Measurements from ENCODE around the gene MRPL52.

MRPL52 gene

GRCh38 chr14:22878271-22879246 is 48.9 kb downstream of the MRPL52 start:
- Mint-ChIP-seq H3K36me3 (ENCODE audit: insufficient read depth) (peaks cover 40% of the 10 kb centered on the region), H3K4me1 (ENCODE audit: low read depth in 2 of 2) (peaks cover 8 to 33% of the 10 kb centered on the region in 2 donors), H3K27ac (peak overlapping the region; percentile 8 to 59), H3K4me3 (no peak overlapping the region), H3K27me3 (no peaks in the 10 kb centered on the region), H3K9me3 (no peaks in the 10 kb centered on the region)
- ATAC-seq (replicated peaks), result no peak
- DNase-seq, result no peak

- ATAC-seq (replicated peaks) (no peak), DNase-seq (no peak)
- H3K27ac Mint-ChIP-seq, result peak overlapping the region; percentile 12 to 64
- no peak overlapping the region for H3K4me3 Mint-ChIP-seq
- H3K36me3 Mint-ChIP-seq (ENCODE audit: insufficient read depth), result peaks cover 35% of the 10 kb centered on the region
- no peaks in the 10 kb centered on the region for H3K9me3 Mint-ChIP-seq
- no peaks in the 10 kb centered on the region for H3K27me3 Mint-ChIP-seq
- peaks cover 12 to 25% of the 10 kb centered on the region in 2 donors for H3K4me1 Mint-ChIP-seq (ENCODE audit: low read depth in 2 of 2)
Observed at GRCh38 chr14:22882064-22882463, 52.4 kb downstream of the MRPL52 start.

GRCh38 chr14:22882529-22883172 is 53.0 kb downstream of the MRPL52 start:
- H3K9me3 Mint-ChIP-seq, result no peaks in the 10 kb centered on the region
- DNase-seq (no peak), ATAC-seq (replicated peaks) (no peak)
- H3K4me3 Mint-ChIP-seq, result no peak overlapping the region
- H3K27me3 Mint-ChIP-seq, result no peaks in the 10 kb centered on the region
- peaks cover 32% of the 10 kb centered on the region for H3K36me3 Mint-ChIP-seq (ENCODE audit: insufficient read depth)
- peak overlapping the region in 1 of 2 donors; percentile 44 for H3K27ac Mint-ChIP-seq
- peaks cover 18 to 29% of the 10 kb centered on the region in 2 donors for H3K4me1 Mint-ChIP-seq (ENCODE audit: low read depth in 2 of 2)

GRCh38 chr14:22883173-22883976 is 53.7 kb downstream of the MRPL52 start, which contains the start of gene REM2:
Gene REM2 (plus strand): TSS chr14:22883222. CDS start chr14:22883288, 66 bp downstream.
- ATAC-seq (replicated peaks) (no peak), DNase-seq (no peak)
- Mint-ChIP-seq H3K27me3 (no peaks in the 10 kb centered on the region), H3K4me3 (no peak within 1 kb of the TSS), H3K4me1 (ENCODE audit: low read depth in 2 of 2) (peaks cover 22 to 31% of the 10 kb centered on the region in 2 donors), H3K27ac (peak within 1 kb of the TSS; percentile 12 to 64), H3K9me3 (no peaks in the 10 kb centered on the region), H3K36me3 (ENCODE audit: insufficient read depth) (peaks cover 26% of the 10 kb centered on the region)

- Mint-ChIP-seq H3K9me3 (no peaks in the 10 kb centered on the region), H3K4me3 (no peak overlapping the region), H3K36me3 (ENCODE audit: insufficient read depth) (peaks cover 24% of the 10 kb centered on the region), H3K27ac (peak overlapping the region in 1 of 2 donors; percentile 3), H3K4me1 (ENCODE audit: low read depth in 2 of 2) (peaks cover 22 to 28% of the 10 kb centered on the region in 2 donors), H3K27me3 (no peaks in the 10 kb centered on the region)
- ATAC-seq (replicated peaks) (no peak), DNase-seq (no peak)
Observed at GRCh38 chr14:22884076-22884737, 54.5 kb downstream of the MRPL52 start.
